T47D (cell line): ENCODE data around the gene RTN3.
"Not testable (repeated sequence)": the region's sequence is repeated elsewhere in the genome, so short reads cannot be mapped to it uniquely, and the experiment has no call there.

ENCODE experiments used
- DNase-seq, 2 experiments: peaks; one replicate each; pipeline versions ENCODE4 v3.0.0 to v3.0.0-alpha.2; 2011 to 2012; ENCODE audit warnings: low read depth in 1 of 2, low spot score in 1 of 2
- JUND ChIP-seq: IDR thresholded peaks from 2 replicates; pipeline ENCODE4 v1.6.1; 2012; ENCODE audit warnings: low read depth
- in situ Hi-C: cut with HindIII; loops from 2 replicates; pipeline ENCODE4 v1.10.0; 2016; ENCODE audit warnings: low sequenced_read_pairs, low pct_unique_long_range_greater_than_20kb

The RTN3 gene

GRCh38 chr11:63681321-63682065 is at the start of gene RTN3:
TSS of gene RTN3 (plus strand) at chr11:63681500. CDS start at chr11:63681637, 137 bp downstream.
- in situ Hi-C loops, result no loop called here
- TF ChIP-seq JUND, result no peak
- peak; percentile 94 to 99 for DNase-seq

GRCh38 chr11:63635762-63636465 is 45.4 kb upstream of the RTN3 start:
- in situ Hi-C loops, result no loop called here
- TF ChIP-seq JUND, result no peak
- peak; percentile 74 to 85 for DNase-seq

- in situ Hi-C loops, DNase-seq: not testable (repeated sequence)
Observed at GRCh38 chr11:63638436-63638835, 42.9 kb upstream of the RTN3 start.

- no peak for TF ChIP-seq JUND
- no peak for DNase-seq
- in situ Hi-C loops, result no loop called here
Observed at GRCh38 chr11:63639199-63639832, 42.0 kb upstream of the RTN3 start.

- in situ Hi-C loops, result no loop called here
- peak in 1 of 2 experiments; percentile 33 for DNase-seq
- no peak for TF ChIP-seq JUND
Observed at GRCh38 chr11:63641727-63642126, 39.6 kb upstream of the RTN3 start.

- no peak for TF ChIP-seq JUND
- in situ Hi-C loops, result no loop called here
Observed at GRCh38 chr11:63643205-63643604, 38.1 kb upstream of the RTN3 start.

GRCh38 chr11:63652671-63653070 is 28.6 kb upstream of the RTN3 start:
- DNase-seq, result no peak
- no peak for TF ChIP-seq JUND
- in situ Hi-C loops, result no loop called here

More at GRCh38 chr11:63643205-63643604, 38.1 kb upstream of the RTN3 start:
- no peak for DNase-seq

- no peak for DNase-seq
- in situ Hi-C loops, result no loop called here
- no peak for TF ChIP-seq JUND
Observed at GRCh38 chr11:63660972-63661371, 20.3 kb upstream of the RTN3 start.

- peak in 1 of 2 experiments; percentile 15 for DNase-seq
- TF ChIP-seq JUND, result no peak
- in situ Hi-C loops, result no loop called here
Observed at GRCh38 chr11:63663809-63664208, 17.5 kb upstream of the RTN3 start.

- no peak for TF ChIP-seq JUND
- in situ Hi-C loops, result no loop called here
- DNase-seq, result no peak
Observed at GRCh38 chr11:63666874-63667273, 14.4 kb upstream of the RTN3 start.

GRCh38 chr11:63667995-63668795 is 13.1 kb upstream of the RTN3 start:
- TF ChIP-seq JUND, result no peak
- DNase-seq, result no peak
- in situ Hi-C loops, result no loop called here

- no peak for TF ChIP-seq JUND
- peak in 1 of 2 experiments; percentile 15 for DNase-seq
- in situ Hi-C loops, result no loop called here
Observed at GRCh38 chr11:63670096-63670432, 11.2 kb upstream of the RTN3 start.
